Calu3 (cell line): ENCODE data around the gene LGI4. TPM values are rescaled to one million over a fixed set of nuclear protein-coding genes. Genes with fewer than 3 reads are reported as not detected.
A peak's percentile ranks its signal among the peaks of the same experiment; 100 is the strongest.

Experiments used
- BruUV-seq: library from RNA; stranded (reverse); fragments of 400-500 nt; replicated peaks from 2 replicates; lab custom pipeline; 2021; lab: Mats Ljungman, UMichigan
- CTCF ChIA-PET: fragments of 300-600 bp; sonication (Branson Sonifier 250); formaldehyde crosslinking; loops from one replicate; lab custom pipeline; 2022; ENCODE audit warnings: antibody characterized with exemption; lab: Charles Lee
- DNase-seq: peaks from one replicate; pipeline ENCODE4 v3.0.0; 2022
- H3K27ac Mint-ChIP-seq: one replicate; pipeline ENCODE4 v1.8.0; 2022; ENCODE audit warnings: mixed read lengths; ENCODE audit not compliant: unreplicated experiment
- H3K27me3 Mint-ChIP-seq: one replicate; pipeline ENCODE4 v1.8.0; 2022; ENCODE audit warnings: mixed read lengths; ENCODE audit not compliant: unreplicated experiment
- H3K36me3 Mint-ChIP-seq: one replicate; pipeline ENCODE4 v1.8.0; 2022; ENCODE audit warnings: mild to moderate bottlenecking, moderate library complexity, mixed read lengths; ENCODE audit not compliant: insufficient read depth, unreplicated experiment
- H3K4me1 Mint-ChIP-seq: one replicate; pipeline ENCODE4 v1.8.0; 2022; ENCODE audit warnings: mild to moderate bottlenecking, low read depth, mixed read lengths; ENCODE audit not compliant: unreplicated experiment
- H3K4me3 Mint-ChIP-seq: one replicate; pipeline ENCODE4 v1.8.0; 2022; ENCODE audit warnings: mild to moderate bottlenecking, low read depth, moderate library complexity, mixed read lengths; ENCODE audit not compliant: unreplicated experiment
- H3K9me3 Mint-ChIP-seq: one replicate; pipeline ENCODE4 v1.8.0; 2022; ENCODE audit warnings: low read depth, mixed read lengths; ENCODE audit not compliant: unreplicated experiment
- CTCF ChIP-seq: fragments of 200-600 bp; IDR thresholded peaks from one replicate; pipeline ENCODE4 v1.8.0; 2022; ENCODE audit warnings: antibody characterized with exemption; ENCODE audit not compliant: unreplicated experiment
- intact Hi-C: fragments of 100-400 bp; cut with micrococcal nuclease; formaldehyde crosslinking; loops from one replicate; pipeline ENCODE4 v1.10.0; 2022; ENCODE audit not compliant: unreplicated experiment
- total RNA-seq: library from RNA; stranded (reverse); gene quantifications from 2 replicates; pipeline ENCODE4 v1.2.3, GENCODE V29; 2022

The LGI4 gene
- total RNA-seq, 1 experiment from 2014 or later, result 0.68 TPM

- intact Hi-C loops, result no loop called here
- BruUV-seq, result TSS peak; percentile 34
- peak overlapping the region; percentile 18 for H3K4me3 Mint-ChIP-seq
Measured at GRCh38 chr19:35109395-35110112, 25.3 kb downstream of the LGI4 start.

GRCh38 chr19:35108730-35109129 is 26.1 kb downstream of the LGI4 start:
- Mint-ChIP-seq H3K9me3 (peaks cover 3% of the 10 kb centered on the region), H3K36me3 (peaks cover 21% of the 10 kb centered on the region), H3K27ac (peak overlapping the region; percentile 70), H3K4me3 (peak overlapping the region; percentile 13), H3K4me1 (peaks cover 26% of the 10 kb centered on the region), H3K27me3 (no peaks in the 10 kb centered on the region)
- TF ChIP-seq CTCF, result no peak
- intact Hi-C loops, result no loop called here
- BruUV-seq, result no TSS peak
- CTCF ChIA-PET, result interaction anchor here (0.5 to 0.6 kb wide), 2 partner anchors 34 to 107 kb away, joined by 3 read pairs; partner anchors contain the start of gene FXYD7
- DNase-seq, result no peak

More at GRCh38 chr19:35109395-35110112, 25.3 kb downstream of the LGI4 start:
- TF ChIP-seq CTCF, result no peak
- Mint-ChIP-seq H3K27ac (peak overlapping the region; percentile 14), H3K9me3 (peaks cover 3% of the 10 kb centered on the region), H3K4me1 (peaks cover 31% of the 10 kb centered on the region), H3K27me3 (no peaks in the 10 kb centered on the region), H3K36me3 (peaks cover 23% of the 10 kb centered on the region)
- CTCF ChIA-PET, result interaction anchor here (0.5 to 1.3 kb wide), 3 partner anchors 28 to 108 kb away, joined by 3 read pairs; partner anchors contain the start of gene FXYD7
- peak; percentile 88 for DNase-seq

GRCh38 chr19:35107545-35107944 is 27.3 kb downstream of the LGI4 start:
- peak; percentile 95 for DNase-seq
- TF ChIP-seq CTCF, result no peak
- Mint-ChIP-seq H3K27ac (peak overlapping the region; percentile 94), H3K4me1 (peaks cover 26% of the 10 kb centered on the region), H3K9me3 (peaks cover 3% of the 10 kb centered on the region), H3K4me3 (no peak overlapping the region), H3K36me3 (peaks cover 21% of the 10 kb centered on the region), H3K27me3 (no peaks in the 10 kb centered on the region)
- BruUV-seq, result no TSS peak
- CTCF ChIA-PET, result interaction anchor here (0.8 to 1.9 kb wide), 6 partner anchors 9 to 63 kb away, joined by 3 to 11 read pairs (median 4); partner anchors contain the start of gene FXYD3
- intact Hi-C loops, result no loop called here

GRCh38 chr19:35106898-35107541 is 27.8 kb downstream of the LGI4 start:
- no TSS peak for BruUV-seq
- intact Hi-C loops, result no loop called here
- peak overlapping the region; percentile 94 for H3K27ac Mint-ChIP-seq
- DNase-seq, result no peak
- H3K4me3 Mint-ChIP-seq, result no peak overlapping the region
- H3K36me3 Mint-ChIP-seq, result peaks cover 21% of the 10 kb centered on the region
- CTCF ChIA-PET, result interaction anchor here (0.8 to 1.9 kb wide), 6 partner anchors 10 to 63 kb away, joined by 3 to 11 read pairs (median 4); partner anchors contain the start of gene FXYD3
- TF ChIP-seq CTCF, result no peak
- peaks cover 3% of the 10 kb centered on the region for H3K9me3 Mint-ChIP-seq
- peaks cover 26% of the 10 kb centered on the region for H3K4me1 Mint-ChIP-seq
- H3K27me3 Mint-ChIP-seq, result no peaks in the 10 kb centered on the region
